ENCODE results near the gene ING5. TPM values are rescaled to one million over a fixed set of nuclear protein-coding genes. Genes with fewer than 3 reads are reported as not detected.

Gene ING5
- total RNA-seq, 1 experiment from 2014 or later: 39.8 TPM

DNA sequence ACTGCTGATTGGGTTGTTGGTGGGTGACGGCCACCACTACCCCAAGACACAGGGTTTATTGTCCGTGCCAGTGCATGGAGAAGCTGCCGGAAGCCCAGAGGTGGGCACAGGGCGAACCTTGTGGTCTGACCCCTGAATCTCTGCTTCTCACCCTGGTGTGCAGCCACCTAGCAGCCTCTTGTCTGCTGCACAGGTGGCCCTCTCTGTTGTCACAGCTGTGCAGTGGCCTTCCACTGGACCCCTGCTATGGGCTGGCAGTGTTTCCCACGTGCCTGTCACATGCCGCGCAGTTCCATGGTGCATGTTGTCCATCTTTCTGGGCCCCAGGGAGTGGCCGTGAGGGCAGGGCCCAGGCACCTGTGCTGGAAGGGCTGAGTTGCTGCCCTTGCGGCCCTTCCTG is 49.1 kb upstream of the ING5 start:
- Histone ChIP-seq H3K27me3 (ENCODE audit: control insufficient read depth, insufficient read depth, low read length) (no peaks in the 10 kb centered on the region), H3K4me3 (ENCODE audit: low read depth in 2 of 2, low read length in 2 of 2) (no peak overlapping the region), H3K27ac (ENCODE audit: low read length) (no peak overlapping the region), H3K36me3 (ENCODE audit: control insufficient read depth, insufficient read depth, low read length) (no peaks in the 10 kb centered on the region), H3K9me3 (ENCODE audit: control insufficient read depth, insufficient read depth, low read depth, low read length) (no peaks in the 10 kb centered on the region), H3K4me1 (ENCODE audit: control insufficient read depth, insufficient read depth, low read length) (no peaks in the 10 kb centered on the region)
- ATAC-seq (no peak), DNase-seq (ENCODE audit: low read depth, low spot score) (no peak)
- no TSS peak for BruUV-seq (replicated peaks)
- intact Hi-C loops (cut with micrococcal nuclease; ENCODE audit: unreplicated experiment): no loop called here
- TF ChIP-seq, protein P1, sequence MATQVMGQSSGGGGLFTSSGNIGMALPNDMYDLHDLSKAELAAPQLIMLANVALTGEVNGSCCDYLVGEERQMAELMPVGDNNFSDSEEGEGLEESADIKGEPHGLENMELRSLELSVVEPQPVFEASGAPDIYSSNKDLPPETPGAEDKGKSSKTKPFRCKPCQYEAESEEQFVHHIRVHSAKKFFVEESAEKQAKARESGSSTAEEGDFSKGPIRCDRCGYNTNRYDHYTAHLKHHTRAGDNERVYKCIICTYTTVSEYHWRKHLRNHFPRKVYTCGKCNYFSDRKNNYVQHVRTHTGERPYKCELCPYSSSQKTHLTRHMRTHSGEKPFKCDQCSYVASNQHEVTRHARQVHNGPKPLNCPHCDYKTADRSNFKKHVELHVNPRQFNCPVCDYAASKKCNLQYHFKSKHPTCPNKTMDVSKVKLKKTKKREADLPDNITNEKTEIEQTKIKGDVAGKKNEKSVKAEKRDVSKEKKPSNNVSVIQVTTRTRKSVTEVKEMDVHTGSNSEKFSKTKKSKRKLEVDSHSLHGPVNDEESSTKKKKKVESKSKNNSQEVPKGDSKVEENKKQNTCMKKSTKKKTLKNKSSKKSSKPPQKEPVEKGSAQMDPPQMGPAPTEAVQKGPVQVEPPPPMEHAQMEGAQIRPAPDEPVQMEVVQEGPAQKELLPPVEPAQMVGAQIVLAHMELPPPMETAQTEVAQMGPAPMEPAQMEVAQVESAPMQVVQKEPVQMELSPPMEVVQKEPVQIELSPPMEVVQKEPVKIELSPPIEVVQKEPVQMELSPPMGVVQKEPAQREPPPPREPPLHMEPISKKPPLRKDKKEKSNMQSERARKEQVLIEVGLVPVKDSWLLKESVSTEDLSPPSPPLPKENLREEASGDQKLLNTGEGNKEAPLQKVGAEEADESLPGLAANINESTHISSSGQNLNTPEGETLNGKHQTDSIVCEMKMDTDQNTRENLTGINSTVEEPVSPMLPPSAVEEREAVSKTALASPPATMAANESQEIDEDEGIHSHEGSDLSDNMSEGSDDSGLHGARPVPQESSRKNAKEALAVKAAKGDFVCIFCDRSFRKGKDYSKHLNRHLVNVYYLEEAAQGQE (IDR thresholded peaks at IDR 0.05; ENCODE audit: insufficient read depth in 1 of 2, low read depth in 2 of 2, low read length in 1 of 2): no peak
- TF ChIP-seq SIN3A (IDR thresholded peaks at IDR 0.05; ENCODE audit: borderline replicate concordance, insufficient read depth, low read depth, low read length): no peak
- TF ChIP-seq CTCF (IDR thresholded peaks at IDR 0.05): no peak
- no peak for TF ChIP-seq POLR2AphosphoS5 (IDR thresholded peaks at IDR 0.05; ENCODE audit: low read depth, low read length)
- TF ChIP-seq TCF7L2 (IDR thresholded peaks at IDR 0.05; ENCODE audit: low read depth, low read length): no peak
- CTCF ChIA-PET: no interaction called here
- POLR2A ChIA-PET: no interaction called here
- in situ Hi-C loops (cut with HindIII; ENCODE audit: low pct_unique_long_range_greater_than_20kb, low sequenced_read_pairs): no loop called here

DNA sequence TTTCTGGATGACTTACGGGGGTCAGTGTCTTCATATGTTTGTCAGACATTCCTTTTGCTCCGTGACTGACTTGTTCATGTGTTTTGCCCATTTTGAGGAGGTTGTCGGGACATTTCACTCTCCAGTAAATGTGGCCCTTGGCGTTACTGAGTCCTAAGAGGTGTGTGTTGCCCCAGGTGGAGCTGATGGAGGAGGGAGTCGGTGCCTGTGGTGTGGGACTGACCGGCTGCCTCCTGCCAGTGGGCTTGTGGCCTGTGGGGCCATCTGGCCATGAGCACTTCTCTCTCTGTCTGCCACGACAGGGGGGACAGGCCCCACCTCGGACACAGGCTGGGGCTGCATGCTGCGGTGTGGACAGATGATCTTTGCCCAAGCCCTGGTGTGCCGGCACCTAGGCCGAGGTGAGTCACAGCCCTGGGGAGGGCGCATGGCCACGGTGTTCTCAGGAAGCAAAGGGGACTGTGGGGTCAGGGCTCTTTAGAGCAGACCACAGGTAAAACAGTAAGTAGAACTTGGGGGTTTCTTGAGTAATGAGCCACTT is 48.6 kb upstream of the ING5 start:
- intact Hi-C loops (cut with micrococcal nuclease; ENCODE audit: unreplicated experiment) (no loop called here), in situ Hi-C loops (cut with HindIII; ENCODE audit: low pct_unique_long_range_greater_than_20kb, low sequenced_read_pairs) (no loop called here)
- Histone ChIP-seq H3K36me3 (ENCODE audit: control insufficient read depth, insufficient read depth, low read length) (no peaks in the 10 kb centered on the region), H3K4me3 (ENCODE audit: low read depth in 2 of 2, low read length in 2 of 2) (no peak overlapping the region), H3K27me3 (ENCODE audit: control insufficient read depth, insufficient read depth, low read length) (no peaks in the 10 kb centered on the region), H3K9me3 (ENCODE audit: control insufficient read depth, insufficient read depth, low read depth, low read length) (no peaks in the 10 kb centered on the region), H3K27ac (ENCODE audit: low read length) (no peak overlapping the region), H3K4me1 (ENCODE audit: control insufficient read depth, insufficient read depth, low read length) (no peaks in the 10 kb centered on the region)
- TF ChIP-seq POLR2AphosphoS5 (IDR thresholded peaks at IDR 0.05; ENCODE audit: low read depth, low read length) (no peak), TCF7L2 (IDR thresholded peaks at IDR 0.05; ENCODE audit: low read depth, low read length) (no peak), SIN3A (IDR thresholded peaks at IDR 0.05; ENCODE audit: borderline replicate concordance, insufficient read depth, low read depth, low read length) (no peak), CTCF (IDR thresholded peaks at IDR 0.05) (no peak)
- TF ChIP-seq, protein P1 (IDR thresholded peaks at IDR 0.05; ENCODE audit: insufficient read depth in 1 of 2, low read depth in 2 of 2, low read length in 1 of 2): no peak
- BruUV-seq (replicated peaks): no TSS peak
- DNase-seq (ENCODE audit: low read depth, low spot score): no peak
- POLR2A ChIA-PET: no interaction called here
- no peak for ATAC-seq
- CTCF ChIA-PET: no interaction called here

All from Panc1 (cell line).